ENCODE measurements around the gene PRSS2.
"Not testable (repeated sequence)": the region's sequence is repeated elsewhere in the genome, so short reads cannot be mapped to it uniquely, and the experiment has no call there.

- not testable (repeated sequence) for TF ChIP-seq CTCF (IDR thresholded peaks at IDR 0.05); POLR2AphosphoS5 (IDR thresholded peaks at IDR 0.05; ENCODE audit: insufficient read depth in 1 of 2, low read depth in 1 of 2); POLR2A (IDR thresholded peaks at IDR 0.05)
Observed at GRCh38 chr7:142775351-142776115, 4.8 kb downstream of the PRSS2 start.

Data from vagina (tissue), 2 donors.